ENCODE measurements around the gene OVCA2. TPM values are rescaled to one million over a fixed set of nuclear protein-coding genes. Genes with fewer than 3 reads are reported as not detected.
"Not testable (repeated sequence)": the region's sequence is repeated elsewhere in the genome, so short reads cannot be mapped to it uniquely, and the experiment has no call there.

OVCA2 gene
- total RNA-seq, 6 donors from 2014 or later, result 20.1 to 56.1 (median 33.5) TPM

- Histone ChIP-seq H3K9me3 (no peaks in the 10 kb centered on the region), H3K36me3 (no peaks in the 10 kb centered on the region), H3K4me1 (peaks cover 11 to 26% (median 15%) of the 10 kb centered on the region in 4 donors), H3K4me3 (no peak overlapping the region), H3K27me3 (no peaks in the 10 kb centered on the region), H3K27ac (no peak overlapping the region)
- DNase-seq (no peak), ATAC-seq (ENCODE audit: low FRiP score in 2 of 2) (no peak)
- TF ChIP-seq POLR2AphosphoS5 (IDR thresholded peaks at IDR 0.05), result no peak
- no peak for TF ChIP-seq POLR2A (IDR thresholded peaks at IDR 0.05)
- no peak for TF ChIP-seq EP300 (IDR thresholded peaks at IDR 0.05)
- TF ChIP-seq, protein P1, sequence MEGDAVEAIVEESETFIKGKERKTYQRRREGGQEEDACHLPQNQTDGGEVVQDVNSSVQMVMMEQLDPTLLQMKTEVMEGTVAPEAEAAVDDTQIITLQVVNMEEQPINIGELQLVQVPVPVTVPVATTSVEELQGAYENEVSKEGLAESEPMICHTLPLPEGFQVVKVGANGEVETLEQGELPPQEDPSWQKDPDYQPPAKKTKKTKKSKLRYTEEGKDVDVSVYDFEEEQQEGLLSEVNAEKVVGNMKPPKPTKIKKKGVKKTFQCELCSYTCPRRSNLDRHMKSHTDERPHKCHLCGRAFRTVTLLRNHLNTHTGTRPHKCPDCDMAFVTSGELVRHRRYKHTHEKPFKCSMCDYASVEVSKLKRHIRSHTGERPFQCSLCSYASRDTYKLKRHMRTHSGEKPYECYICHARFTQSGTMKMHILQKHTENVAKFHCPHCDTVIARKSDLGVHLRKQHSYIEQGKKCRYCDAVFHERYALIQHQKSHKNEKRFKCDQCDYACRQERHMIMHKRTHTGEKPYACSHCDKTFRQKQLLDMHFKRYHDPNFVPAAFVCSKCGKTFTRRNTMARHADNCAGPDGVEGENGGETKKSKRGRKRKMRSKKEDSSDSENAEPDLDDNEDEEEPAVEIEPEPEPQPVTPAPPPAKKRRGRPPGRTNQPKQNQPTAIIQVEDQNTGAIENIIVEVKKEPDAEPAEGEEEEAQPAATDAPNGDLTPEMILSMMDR (IDR thresholded peaks at IDR 0.05), result no peak
- WGBS, 2 donors, result 98 to 100% methylated on average over 7 to 8 of the region's 10 CpGs
Observed at GRCh38 chr17:2009737-2010136, 32.1 kb upstream of the OVCA2 start.

GRCh38 chr17:2011411-2012371 is 30.1 kb upstream of the OVCA2 start:
- Histone ChIP-seq H3K4me3 (no peak overlapping the region), H3K27ac (peak overlapping the region; percentile 51 to 75 (median 70)), H3K27me3 (no peaks in the 10 kb centered on the region), H3K4me1 (peaks cover 11 to 31% (median 15%) of the 10 kb centered on the region in 4 donors), H3K36me3 (no peaks in the 10 kb centered on the region), H3K9me3 (no peaks in the 10 kb centered on the region)
- WGBS, 2 donors, result 26 to 28% methylated on average over 15 to 23 of the region's 24 CpGs
- DNase-seq (peak in 1 of 2 donors; percentile 79), ATAC-seq (ENCODE audit: low FRiP score in 2 of 2) (peak; percentile 84 to 85)
- TF ChIP-seq POLR2A (IDR thresholded peaks at IDR 0.05), result peak in 1 of 4 donors; percentile 1
- TF ChIP-seq EP300 (IDR thresholded peaks at IDR 0.05), result peak in 2 of 4 donors; percentile 16 to 72
- TF ChIP-seq POLR2AphosphoS5 (IDR thresholded peaks at IDR 0.05), result no peak

DNA sequence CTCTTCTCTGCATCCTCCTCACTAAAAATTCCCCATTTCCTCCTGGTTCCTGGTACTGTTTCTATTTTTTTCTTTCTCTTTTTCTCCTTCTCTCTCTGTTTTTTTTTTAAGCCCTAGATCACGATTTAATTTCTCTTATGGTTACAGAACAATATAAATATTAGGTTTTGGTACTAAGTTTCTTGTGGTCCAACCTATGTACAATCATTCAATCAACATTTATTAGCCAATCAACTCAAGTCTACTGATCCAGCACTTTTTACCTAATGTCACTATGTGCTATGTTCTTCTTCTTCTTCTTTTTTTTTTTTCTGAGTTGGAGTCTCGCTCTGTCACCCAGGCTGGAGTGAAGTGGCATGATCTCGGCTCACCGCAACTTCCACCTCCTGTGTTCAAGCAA is 29.3 kb upstream of the OVCA2 start:
- ATAC-seq (ENCODE audit: low FRiP score in 2 of 2), result no peak
- Histone ChIP-seq H3K9me3 (no peaks in the 10 kb centered on the region), H3K36me3 (no peaks in the 10 kb centered on the region), H3K4me1 (peaks cover 11 to 31% (median 15%) of the 10 kb centered on the region in 4 donors), H3K27me3 (no peaks in the 10 kb centered on the region), H3K27ac (peak overlapping the region; percentile 51 to 75 (median 70)), H3K4me3 (no peak overlapping the region)
- no peak for TF ChIP-seq POLR2AphosphoS5 (IDR thresholded peaks at IDR 0.05)
- no peak for TF ChIP-seq POLR2A (IDR thresholded peaks at IDR 0.05)
- TF ChIP-seq, protein P1 (IDR thresholded peaks at IDR 0.05), result no peak
- TF ChIP-seq EP300 (IDR thresholded peaks at IDR 0.05), result no peak
- DNase-seq, result no peak
- WGBS, 2 donors, result 80 to 89% methylated on average over 4 of the region's 4 CpGs

GRCh38 chr17:2013220-2013993 is 28.4 kb upstream of the OVCA2 start:
- not testable (repeated sequence) for H3K27me3 ChIP-seq, DNase-seq, H3K9me3 ChIP-seq, H3K4me3 ChIP-seq, H3K36me3 ChIP-seq
- Histone ChIP-seq H3K4me1 (peaks cover 11 to 32% (median 15%) of the 10 kb centered on the region in 4 donors), H3K27ac (peak overlapping the region in 2 of 4 donors; percentile 53 to 75)
- peak in 1 of 2 donors; percentile 3 for ATAC-seq (ENCODE audit: low FRiP score in 2 of 2)
- 91 to 97% methylated on average over 6 of the region's 6 CpGs for WGBS, 2 donors

DNA sequence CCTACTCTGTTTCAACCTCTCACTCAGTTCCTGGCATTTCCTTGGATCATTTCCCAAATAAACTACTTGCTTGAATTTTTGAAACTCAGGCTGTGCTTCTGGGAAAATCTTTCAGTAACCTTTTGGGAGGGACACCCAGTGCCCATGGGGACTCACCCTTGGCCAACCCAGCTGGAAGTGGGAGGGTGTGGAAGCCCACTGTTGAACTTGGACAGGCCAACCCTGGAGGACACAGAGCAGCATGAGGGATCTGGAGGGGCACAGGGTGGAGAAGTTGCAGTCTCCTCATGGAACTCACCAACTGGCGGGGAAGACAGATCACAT is 27.9 kb upstream of the OVCA2 start:
- no peak for TF ChIP-seq POLR2A (IDR thresholded peaks at IDR 0.05)
- TF ChIP-seq, protein P1 (IDR thresholded peaks at IDR 0.05), result no peak
- peak in 3 of 4 donors; percentile 16 to 86 (median 75) for TF ChIP-seq EP300 (IDR thresholded peaks at IDR 0.05)
- TF ChIP-seq POLR2AphosphoS5 (IDR thresholded peaks at IDR 0.05), result peak in 1 of 2 donors; percentile 35
- no peaks in the 10 kb centered on the region for H3K27me3 ChIP-seq
- H3K4me1 ChIP-seq, result peaks cover 11 to 34% (median 15%) of the 10 kb centered on the region in 4 donors
- no peak overlapping the region for H3K4me3 ChIP-seq
- WGBS, 2 donors, result 94% methylated on average over 1 of the region's 1 CpG; no CpG with 5 or more reads in 1 of the 2 donors
- no peaks in the 10 kb centered on the region for H3K36me3 ChIP-seq
- ATAC-seq (ENCODE audit: low FRiP score in 2 of 2) (no peak), DNase-seq (peak in 1 of 2 donors; percentile 73)
- peak overlapping the region in 2 of 4 donors; percentile 14 to 63 for H3K27ac ChIP-seq
- H3K9me3 ChIP-seq, result no peaks in the 10 kb centered on the region

Data from upper lobe of left lung (tissue), 6 donors.